UCSD-AML1 (cell line): Measurements from ENCODE around the gene AUTS2.

Experiments
- DNase-seq: peaks from one replicate; lab custom pipeline; 2025; ENCODE audit not compliant: unreplicated experiment; lab: John Stamatoyannopoulos, UW

The AUTS2 gene

GRCh38 chr7:69714886-69715576, 116.8 kb downstream of the AUTS2 start:
- DNase-seq = no peak

GRCh38 chr7:69717221-69717620, 118.9 kb downstream of the AUTS2 start:
- DNase-seq = no peak

GRCh38 chr7:69719717-69720116, 121.4 kb downstream of the AUTS2 start:
- DNase-seq = no peak

- no peak for DNase-seq
Measured at GRCh38 chr7:69722843-69723242, 124.6 kb downstream of the AUTS2 start.

- no peak for DNase-seq
Measured at GRCh38 chr7:69723663-69724062, 125.4 kb downstream of the AUTS2 start.

GRCh38 chr7:69728304-69728703, 130.0 kb downstream of the AUTS2 start:
- DNase-seq = no peak

- DNase-seq = no peak
Measured at GRCh38 chr7:69732203-69732602, 133.9 kb downstream of the AUTS2 start.

GRCh38 chr7:69735582-69735981, 137.3 kb downstream of the AUTS2 start:
- no peak for DNase-seq

GRCh38 chr7:69736126-69736810, 138.0 kb downstream of the AUTS2 start:
- no peak for DNase-seq

GRCh38 chr7:69738396-69738951, 140.2 kb downstream of the AUTS2 start:
- DNase-seq = no peak

- no peak for DNase-seq
Measured at GRCh38 chr7:69739190-69739589, 140.9 kb downstream of the AUTS2 start.

GRCh38 chr7:69739931-69740431, 141.7 kb downstream of the AUTS2 start:
- no peak for DNase-seq

GRCh38 chr7:69742237-69742636, 144.0 kb downstream of the AUTS2 start:
- no peak for DNase-seq

- no peak for DNase-seq
Measured at GRCh38 chr7:69743436-69743835, 145.2 kb downstream of the AUTS2 start.

GRCh38 chr7:69744026-69744425, 145.8 kb downstream of the AUTS2 start:
- no peak for DNase-seq

- no peak for DNase-seq
Measured at GRCh38 chr7:69746383-69746782, 148.1 kb downstream of the AUTS2 start.

- DNase-seq = no peak
Measured at GRCh38 chr7:69747144-69747543, 148.9 kb downstream of the AUTS2 start.

GRCh38 chr7:69748530-69748929, 150.3 kb downstream of the AUTS2 start:
- DNase-seq = no peak

GRCh38 chr7:69749372-69749979, 151.2 kb downstream of the AUTS2 start:
- no peak for DNase-seq

GRCh38 chr7:69749994-69750393, 151.7 kb downstream of the AUTS2 start:
- DNase-seq = no peak

- no peak for DNase-seq
Measured at GRCh38 chr7:69751026-69751425, 152.8 kb downstream of the AUTS2 start.

- no peak for DNase-seq
Measured at GRCh38 chr7:69753981-69754380, 155.7 kb downstream of the AUTS2 start.
